NCI-H345 treated with DMSO at 0.1 percent for 48 hours (cell line): ENCODE measurements around the gene IRAK3.
A peak's percentile ranks its signal among the peaks of the same experiment; 100 is the strongest.
"Not testable (repeated sequence)": the region's sequence is repeated elsewhere in the genome, so short reads cannot be mapped to it uniquely, and the experiment has no call there.

Experiments used
- DNase-seq: peaks from one replicate; lab custom pipeline; 2025; ENCODE audit not compliant: unreplicated experiment; lab: John Stamatoyannopoulos, UW

IRAK3 gene

DNA sequence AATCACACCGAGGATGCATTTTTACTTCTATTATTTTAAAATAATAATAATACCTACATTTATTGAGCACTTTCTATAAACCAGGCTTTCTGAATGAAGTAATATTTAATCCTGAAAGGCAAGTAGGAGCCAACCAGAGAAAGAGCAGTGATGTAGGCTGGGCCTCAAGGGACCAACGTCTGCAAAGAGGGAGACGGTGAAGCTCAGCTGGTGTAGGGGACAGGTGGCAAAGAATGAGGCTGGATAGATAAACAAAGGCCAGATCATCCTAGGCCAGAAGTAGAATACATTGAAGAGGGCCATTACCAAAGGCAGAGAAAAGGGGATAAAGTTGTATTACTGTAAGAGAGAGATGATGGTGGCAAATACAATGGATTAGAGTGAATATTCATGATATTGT lies 18.4 kb upstream of the IRAK3 start:
- DNase-seq = no peak

DNA sequence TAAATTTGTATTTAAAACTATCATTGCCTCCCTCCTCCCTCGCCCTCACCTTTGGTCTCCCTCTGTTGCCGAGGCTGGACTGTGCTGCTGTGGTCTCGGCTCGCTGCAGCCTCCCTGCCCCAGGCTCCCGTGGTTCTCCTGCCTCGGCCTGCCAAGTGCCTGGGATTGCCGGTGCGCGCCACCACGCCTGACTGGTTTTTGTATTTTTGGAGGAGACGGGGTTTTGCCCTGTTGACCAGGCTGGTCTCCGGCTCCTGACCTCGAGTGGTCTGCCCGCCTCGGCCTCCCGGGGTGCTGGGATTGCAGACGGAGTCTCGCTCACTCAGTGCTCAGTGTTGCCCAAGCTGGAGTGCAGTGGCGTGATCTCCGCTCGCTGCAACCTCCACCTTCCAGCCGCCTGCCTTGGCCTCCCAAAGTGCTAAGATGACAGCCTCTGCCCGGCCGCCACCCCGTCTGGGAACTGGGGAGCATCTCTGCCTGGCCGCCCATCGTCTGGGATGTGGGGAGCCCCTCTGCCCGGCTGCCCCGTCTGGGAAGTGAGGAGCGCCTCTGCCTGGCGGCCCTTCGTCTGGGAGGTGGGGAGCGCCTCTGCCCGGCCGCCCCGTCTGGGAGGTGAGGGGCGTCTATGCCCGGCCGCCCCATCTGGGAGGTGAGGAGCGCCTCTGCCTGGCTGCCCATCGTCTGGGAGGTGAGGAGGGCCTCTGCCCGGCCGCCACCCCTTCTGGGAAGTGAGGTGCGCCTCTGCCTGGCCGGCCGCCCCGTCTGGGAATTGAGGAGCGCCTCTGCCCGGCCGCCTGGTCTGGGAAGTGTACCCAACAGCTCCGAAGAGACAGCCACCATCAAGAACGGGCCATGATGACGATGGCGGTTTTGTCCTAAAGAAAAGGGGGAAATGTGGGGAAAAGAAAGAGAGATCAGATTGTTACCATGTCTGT lies 14.4 kb upstream of the IRAK3 start:
- not testable (repeated sequence) for DNase-seq

DNA sequence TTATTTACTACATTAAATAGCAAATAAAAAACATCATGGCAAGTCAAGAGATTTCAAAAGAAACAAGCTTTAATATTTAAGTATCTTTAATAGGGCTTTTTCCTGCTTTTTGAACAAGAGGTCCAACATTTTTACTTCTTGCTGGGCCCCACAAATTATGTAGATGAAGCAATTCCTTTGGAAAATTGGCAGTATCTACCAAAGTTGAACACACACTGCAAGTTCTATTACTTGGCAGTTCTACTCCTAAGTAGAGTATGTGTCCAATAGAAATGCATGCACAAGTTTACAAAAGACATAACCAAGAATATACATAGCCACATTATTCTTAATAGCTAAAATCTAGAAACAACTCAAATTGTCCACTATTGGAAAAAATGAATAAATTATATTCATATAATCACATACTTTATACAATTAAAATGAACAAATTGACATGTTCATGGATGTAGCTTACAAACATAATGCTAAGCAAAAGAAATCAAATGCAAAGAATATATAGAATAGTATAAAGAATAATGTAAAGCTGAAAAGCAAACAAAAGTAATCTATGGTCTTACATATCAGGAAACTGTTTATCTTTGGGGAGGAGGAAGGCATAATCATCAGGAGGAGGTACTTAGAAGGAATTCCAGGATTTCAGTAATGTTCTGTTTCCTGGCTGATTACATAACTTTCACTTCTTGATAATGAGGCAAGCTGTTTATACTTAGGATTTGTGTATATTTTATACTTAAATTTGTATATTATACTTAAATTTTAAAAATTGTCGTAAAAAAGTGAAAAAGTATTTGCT lies 12.7 kb upstream of the IRAK3 start:
- DNase-seq = no peak

DNA sequence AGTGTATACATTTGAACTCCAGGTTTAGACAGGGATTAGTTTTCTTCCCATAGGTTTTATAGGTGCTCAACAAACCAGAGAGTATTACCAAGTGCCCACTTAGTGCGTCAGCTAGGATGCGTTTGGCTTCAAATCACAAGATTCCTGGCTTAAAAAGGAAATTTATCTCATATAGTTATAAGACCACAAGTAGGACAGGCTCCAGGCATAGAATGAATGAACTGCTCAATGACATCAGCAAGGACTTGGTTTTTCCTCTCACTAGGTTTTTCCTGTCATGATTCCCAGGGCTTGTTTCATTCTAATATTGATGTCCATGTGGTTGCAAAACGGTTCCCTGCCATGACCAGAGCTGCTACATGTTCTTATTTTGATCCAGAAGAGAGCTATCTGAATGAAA lies 6.1 kb upstream of the IRAK3 start:
- DNase-seq = no peak

DNA sequence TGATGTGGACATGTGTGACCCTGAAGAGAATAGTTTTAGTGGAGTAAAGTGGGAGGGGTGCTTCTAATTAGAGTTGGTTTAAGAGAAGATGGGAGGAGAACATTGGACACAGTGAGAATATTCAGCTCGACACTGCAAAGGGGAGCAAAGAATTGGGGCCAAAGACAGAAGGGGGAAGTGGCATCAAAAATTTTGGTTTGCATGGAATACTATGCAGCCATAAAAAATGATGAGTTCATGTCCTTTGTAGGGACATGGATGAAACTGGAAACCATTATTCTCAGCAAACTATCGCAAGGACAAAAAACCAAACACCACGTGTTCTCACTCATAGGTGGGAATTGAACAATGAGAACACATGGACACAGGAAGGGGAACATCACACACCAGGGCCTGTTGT lies 4.2 kb upstream of the IRAK3 start:
- not testable (repeated sequence) for DNase-seq

DNA sequence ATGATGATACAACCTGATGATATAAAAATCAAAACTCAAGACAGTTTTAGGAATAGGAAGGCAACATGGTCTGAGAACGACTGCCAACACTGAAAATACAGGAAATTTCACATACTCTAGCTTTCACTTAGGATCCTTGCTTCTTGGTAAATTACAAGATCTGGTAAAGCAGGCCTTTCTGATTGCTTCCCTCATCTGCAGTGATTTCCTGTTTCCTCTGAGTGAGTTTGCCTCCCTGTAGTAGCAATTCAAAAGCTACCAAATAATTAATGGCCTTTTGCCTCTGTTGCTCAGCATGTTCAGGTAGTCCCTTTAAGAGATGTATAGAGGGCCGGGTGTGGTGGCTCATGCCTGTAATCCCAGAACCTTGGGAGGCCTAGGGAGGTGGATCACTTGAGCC lies 2.0 kb upstream of the IRAK3 start:
- DNase-seq = no peak

DNA sequence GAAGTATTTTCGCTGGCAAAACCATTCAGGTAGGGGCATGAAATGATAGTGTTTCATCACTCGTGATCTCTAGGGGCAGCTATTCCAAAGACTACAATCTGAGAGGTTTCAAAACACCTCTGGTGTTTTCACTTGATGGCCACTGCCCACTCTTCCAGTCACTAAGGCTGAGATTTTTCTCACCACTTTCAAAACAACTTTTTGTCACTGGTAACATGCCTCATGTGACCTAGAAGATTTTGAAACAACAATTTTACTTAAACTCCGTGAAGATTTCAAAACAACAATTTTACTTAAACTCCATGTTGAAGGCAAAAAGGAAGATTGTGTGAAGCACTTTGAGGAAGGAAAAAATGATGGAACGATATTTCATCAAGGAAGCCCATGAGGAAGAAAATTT lies 1.2 kb upstream of the IRAK3 start:
- no peak for DNase-seq

DNA sequence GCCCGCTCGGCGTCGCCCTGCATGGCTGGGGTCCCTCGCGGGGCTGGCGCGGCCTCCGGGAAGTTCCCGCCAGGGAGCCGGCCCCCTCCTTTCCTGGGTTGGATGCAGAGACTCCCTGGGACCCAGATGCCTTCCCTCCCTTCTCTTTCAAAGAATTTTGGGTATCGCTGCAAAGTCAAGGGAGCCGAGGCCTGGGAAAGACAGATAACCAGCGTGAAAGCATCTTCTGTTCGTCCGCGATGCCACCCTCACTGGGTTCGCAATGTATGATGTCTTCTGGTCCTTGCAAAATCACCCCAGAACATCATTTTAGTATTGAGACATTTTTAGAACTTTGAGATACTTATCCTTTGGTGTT lies 451 bp downstream of the IRAK3 start:
- DNase-seq = no peak

DNA sequence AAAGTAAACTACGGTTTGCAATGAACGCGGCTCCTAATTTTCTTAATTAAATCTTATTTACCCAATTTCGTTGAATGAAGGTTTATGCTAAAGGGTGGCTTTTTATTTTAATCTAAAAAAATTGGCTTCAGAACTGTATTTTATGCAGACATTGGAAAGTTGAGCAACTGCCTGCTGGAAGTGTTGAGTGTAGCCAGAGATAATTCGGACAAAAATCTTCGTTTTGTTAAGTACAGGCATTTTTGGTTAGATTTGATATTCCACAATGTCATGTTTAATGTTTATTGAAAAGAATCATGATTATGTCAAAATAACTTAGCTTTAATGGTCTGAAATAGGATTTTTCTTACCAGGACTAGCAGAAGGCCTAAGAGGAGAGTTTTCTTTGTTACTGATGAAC lies 875 bp downstream of the IRAK3 start:
- DNase-seq = no peak

DNA sequence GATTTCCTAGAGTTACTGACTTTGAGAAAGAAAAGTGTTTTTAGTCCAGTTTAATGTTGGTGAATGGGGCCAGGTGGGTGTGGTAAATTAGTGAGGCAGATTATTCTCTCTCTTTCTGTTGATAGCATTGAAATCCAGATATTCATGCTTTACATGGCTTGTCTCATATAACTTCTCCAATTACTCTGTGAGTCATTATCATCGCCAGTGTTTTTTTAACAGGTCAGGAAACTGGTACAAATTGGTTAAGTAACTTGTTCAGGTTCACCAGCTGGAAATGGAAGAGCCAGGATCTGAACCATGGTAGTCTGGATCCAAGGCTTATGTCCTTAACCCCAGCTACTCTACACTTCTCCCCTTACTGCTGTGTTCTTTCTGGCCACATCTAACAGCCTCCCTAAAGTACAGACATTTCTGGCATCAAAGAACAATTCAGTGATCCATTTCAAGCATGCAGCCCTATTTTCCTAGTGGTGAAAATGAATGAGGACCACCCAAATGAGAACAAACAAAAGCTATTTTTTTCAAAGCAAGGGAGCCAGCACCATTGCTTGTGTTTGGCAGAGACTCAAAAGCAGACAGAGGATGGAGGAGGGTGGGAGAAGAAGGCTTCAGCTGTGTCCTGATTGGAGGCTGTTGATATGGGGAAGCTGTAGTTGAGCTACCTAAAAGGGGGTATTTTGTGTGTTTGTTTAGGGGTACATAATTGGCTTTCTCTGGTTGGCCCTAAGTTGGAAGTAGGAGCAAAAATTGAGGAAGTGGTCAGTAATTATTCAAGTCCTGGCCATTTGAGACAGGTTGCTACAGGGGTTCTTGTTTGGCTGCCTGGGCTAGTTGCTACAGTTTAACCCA lies 1.7 kb downstream of the IRAK3 start:
- no peak for DNase-seq

DNA sequence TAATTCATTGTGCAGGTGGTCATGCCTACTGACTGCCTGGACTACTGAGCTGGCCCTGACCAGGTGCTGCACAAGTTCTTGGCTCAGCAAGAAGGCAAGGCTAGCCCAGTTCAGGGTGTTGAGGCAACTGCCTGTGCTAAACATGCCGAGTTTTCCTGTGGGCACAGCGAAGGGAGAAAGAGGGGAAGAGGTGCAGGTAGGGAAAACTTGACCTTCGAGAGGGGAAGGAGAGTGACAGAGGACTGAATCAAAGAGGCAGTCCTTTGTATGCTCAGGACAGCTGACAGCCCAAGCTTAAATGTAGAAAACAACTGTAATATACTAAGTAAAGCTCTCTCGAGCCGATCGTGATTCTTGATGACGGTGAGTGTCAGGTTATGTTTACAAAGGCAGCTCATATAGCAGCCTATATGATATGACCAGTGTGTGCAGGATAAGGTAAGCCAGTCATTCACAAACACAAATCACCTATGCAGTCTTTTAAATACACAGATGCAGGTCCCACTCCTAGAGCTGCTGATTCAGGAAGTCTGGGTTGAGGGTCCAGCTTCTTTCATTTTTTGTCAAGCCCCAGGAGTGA lies 2.6 kb downstream of the IRAK3 start:
- DNase-seq = peak; percentile 40

DNA sequence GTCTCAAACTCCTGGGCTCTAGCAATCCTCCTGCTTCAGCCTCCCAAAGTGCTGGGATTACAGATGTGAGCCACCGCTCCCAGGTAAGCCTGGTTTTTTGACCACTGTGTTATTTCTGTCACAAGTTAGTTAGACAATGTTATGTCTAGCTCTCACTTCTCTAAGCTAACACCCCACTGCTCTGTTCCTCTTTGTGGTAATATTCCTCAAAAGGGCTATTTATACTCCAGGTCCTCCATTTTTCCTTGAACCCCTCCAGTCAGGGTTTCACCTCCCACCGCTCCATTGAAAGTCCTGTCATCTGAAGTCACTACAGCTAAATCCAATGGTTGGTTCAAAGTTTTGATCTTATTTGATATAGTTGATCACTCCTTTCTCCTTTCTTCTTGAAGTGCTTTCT lies 5.1 kb downstream of the IRAK3 start:
- no peak for DNase-seq

DNA sequence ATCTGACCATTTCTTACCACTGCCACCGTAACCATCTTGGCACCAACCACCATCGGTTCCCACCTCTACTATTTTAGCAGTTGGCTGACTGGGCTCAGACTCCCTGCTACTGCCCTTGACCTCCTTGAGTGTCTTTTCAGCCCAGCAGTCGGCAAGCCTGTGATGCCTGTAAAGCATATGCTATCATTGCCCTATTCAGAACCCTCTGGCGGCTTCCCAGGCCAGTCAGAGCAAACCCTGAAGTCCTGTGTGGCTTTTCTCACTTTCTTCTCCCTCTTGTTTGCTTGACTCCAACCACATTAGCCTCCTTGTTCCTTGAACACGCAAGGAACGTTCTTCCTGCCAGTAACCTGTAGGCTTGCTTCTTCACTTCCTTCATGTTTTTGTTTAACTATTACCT lies 6.2 kb downstream of the IRAK3 start:
- DNase-seq = no peak

DNA sequence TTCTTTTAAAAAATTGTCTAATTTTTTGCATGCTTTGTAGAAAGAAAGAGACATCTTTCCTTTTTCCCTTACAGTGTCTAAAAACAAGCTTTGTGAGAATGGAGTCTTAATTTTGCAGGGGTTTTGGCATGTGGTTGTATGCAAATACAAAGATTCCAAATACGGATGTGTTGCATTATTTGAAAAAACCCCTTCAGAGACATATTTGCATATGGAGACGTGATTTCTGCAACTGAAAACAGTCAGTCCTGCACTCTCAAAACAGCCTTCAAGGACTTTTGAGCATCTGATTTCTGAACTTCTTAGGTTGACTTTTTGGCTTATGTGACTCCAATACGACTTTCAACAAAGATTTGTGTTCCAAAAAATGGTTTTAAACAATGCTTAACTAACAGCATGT lies 7.8 kb downstream of the IRAK3 start:
- no peak for DNase-seq

DNA sequence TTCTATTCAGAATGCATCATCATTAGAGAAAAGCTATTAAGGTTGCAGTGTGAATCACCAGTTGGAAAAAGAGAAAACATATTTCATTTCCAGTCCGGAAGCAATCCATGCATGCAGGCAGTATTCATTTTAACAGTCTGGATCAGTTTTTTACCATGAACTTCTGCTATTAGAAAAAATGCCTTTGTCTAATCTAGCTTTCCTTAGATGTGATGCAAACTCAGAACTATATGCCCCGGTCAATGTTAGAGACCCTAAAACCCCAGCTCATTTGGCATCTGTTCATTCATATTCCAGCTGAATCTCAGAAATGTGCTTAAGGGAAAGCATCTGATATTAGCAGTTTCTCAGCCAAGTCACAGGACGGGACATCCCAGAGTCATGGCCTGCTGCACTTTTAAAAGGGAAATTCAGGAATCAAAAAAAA lies 8.5 kb downstream of the IRAK3 start:
- no peak for DNase-seq

DNA sequence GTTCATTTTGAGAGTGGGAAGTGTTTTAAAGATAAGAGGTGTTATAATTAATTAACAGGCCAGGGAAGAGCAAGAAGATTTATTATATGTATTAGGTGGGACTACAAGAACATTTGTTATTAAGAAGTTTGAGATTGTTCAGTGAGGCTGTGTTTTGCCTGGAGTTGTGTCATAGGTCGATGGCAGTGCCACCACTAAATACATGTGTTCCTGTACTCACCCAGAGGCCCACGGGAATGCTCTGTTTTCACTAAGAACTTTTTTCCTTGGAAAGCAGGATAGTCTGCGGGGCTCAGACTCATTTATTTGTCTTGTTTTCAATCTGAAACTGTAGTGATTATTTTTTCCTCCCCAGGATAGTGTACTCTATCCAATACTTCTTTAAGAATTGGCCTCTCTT lies 10.1 kb downstream of the IRAK3 start:
- no peak for DNase-seq

DNA sequence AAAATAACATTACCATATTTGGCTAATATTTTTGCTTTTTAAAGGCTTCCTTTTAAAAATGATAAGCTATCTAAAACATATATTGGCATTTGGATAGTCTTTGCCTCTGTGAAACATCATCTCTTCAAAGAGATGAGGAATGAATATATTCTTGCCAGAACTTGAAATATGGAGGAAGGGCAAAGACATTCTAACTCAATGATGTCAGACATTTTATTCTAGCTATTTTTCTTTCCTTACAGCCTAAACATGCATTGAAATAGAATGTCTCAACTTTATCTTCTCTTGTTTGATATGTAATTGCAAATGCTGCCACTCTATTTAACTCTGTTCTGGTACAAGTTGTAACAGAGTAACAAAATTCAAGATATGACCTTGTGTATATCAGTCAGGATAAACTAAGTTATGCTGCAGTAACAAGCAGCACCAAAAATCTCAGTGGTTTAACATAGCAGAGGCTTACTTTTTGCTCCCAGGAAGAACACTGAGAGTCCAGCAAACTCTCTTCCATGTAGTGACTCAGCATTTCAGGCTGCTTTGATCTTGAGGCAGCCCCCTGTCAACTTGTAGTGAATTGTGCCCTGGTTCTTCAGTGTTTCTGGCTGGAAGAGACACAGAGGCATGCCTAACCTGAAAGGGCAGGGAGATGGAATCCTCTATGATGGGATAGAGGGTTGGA lies 11.0 kb downstream of the IRAK3 start:
- no peak for DNase-seq

DNA sequence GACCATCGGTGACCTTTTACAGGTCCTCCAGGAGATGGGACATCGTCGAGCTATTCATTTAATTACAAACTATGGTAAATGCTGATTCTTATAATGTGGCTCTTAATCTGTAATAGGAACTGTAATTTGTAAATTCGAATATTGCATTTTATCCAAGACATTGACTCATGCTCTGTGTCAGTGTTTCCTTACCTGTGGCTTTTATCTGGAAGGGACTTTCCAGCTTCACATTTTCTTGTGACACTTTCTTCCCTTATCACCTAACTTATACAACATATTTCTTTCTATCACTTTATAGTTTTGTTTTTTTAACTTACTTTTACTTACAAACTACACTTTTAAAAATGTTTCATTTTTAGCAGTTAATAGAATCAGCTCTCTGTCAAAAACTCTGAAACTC lies 14.8 kb downstream of the IRAK3 start:
- DNase-seq = no peak

DNA sequence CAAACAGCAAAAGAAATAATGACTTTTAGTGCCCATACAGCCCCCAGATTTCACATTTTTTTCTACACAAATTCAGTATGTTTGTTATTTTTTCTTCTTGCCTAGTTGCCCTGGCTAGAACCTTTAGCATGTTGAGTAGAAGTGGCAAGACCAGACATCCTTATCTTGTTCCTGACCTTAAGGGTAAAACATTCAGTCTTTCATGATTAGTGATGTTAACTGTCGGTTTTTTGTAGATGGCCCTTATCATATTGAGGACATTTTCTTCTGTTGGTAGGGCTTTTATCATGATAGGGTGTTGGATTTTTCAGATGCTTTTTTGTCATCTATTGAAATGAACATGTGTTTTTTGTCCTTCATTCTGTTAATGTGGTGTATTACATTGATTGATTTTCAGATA lies 17.1 kb downstream of the IRAK3 start:
- no peak for DNase-seq

DNA sequence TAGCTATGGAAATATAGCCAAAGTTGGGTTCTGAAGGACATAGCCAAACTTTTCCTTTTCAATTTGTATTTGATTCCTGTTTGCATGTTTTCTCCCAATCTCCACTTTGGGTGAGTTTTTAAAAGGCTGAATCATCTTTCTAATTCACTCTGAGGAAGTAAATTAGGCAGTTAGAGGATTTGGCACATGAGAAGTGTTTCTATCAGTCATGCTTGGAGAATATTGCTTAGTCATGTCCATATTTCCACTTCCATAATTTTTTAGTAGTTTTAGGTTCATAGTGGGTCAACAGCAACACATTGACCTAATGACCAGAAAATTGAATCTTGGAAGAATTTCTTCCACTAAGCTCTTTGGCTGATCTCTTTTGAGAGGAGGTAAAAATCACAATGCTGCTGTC lies 21.8 kb downstream of the IRAK3 start:
- DNase-seq = no peak
